Natural killer cell (primary cell): ENCODE data around the gene NRXN2. TPM values are rescaled to one million over a fixed set of nuclear protein-coding genes. Genes with fewer than 3 reads are reported as not detected.

Experiments
- ATAC-seq, 3 donors: fragments of 150-1000 bp in 2 of 3; fragments of 200-7000 bp in 1 of 3; cut with Tn5 transposase; 1 replicate in 1 of 3; 2 replicates in 2 of 3; pipeline ENCODE4 v1.10.0; 2021; ENCODE audit warnings: mild to moderate bottlenecking in 2 of 3, moderate library complexity in 2 of 3
- DNase-seq, 2 donors: peaks; one replicate each; pipeline versions ENCODE4 v3.0.0 to v3.0.0-alpha.2; 2013 to 2021; ENCODE audit warnings: mixed read lengths in 1 of 2
- H3K27ac ChIP-seq: one replicate; pipeline ENCODE4 v1.5.1; 2013; ENCODE audit warnings: mild to moderate bottlenecking, low read length
- H3K27me3 ChIP-seq: one replicate; pipeline ENCODE4 v1.6.1; 2013; ENCODE audit warnings: low read length; ENCODE audit not compliant: control insufficient read depth, insufficient read depth
- H3K36me3 ChIP-seq: one replicate; pipeline ENCODE4 v1.6.1; 2013; ENCODE audit warnings: low read length; ENCODE audit not compliant: control insufficient read depth, insufficient read depth
- H3K4me1 ChIP-seq: one replicate; pipeline ENCODE4 v1.6.1; 2013; ENCODE audit warnings: low read length; ENCODE audit not compliant: control insufficient read depth, insufficient read depth
- H3K4me3 ChIP-seq: one replicate; pipeline ENCODE4 v1.5.1; 2013; ENCODE audit warnings: low read length
- H3K9me3 ChIP-seq: one replicate; pipeline ENCODE4 v1.6.1; 2013; ENCODE audit warnings: low read length; ENCODE audit not compliant: control insufficient read depth, insufficient read depth
- H3K27ac Mint-ChIP-seq, 2 donors: one replicate each; pipeline ENCODE4 v1.8.0; 2022; ENCODE audit warnings: mild to moderate bottlenecking in 2 of 2, mixed read lengths in 2 of 2, moderate library complexity in 1 of 2
- H3K27me3 Mint-ChIP-seq, 2 donors: one replicate each; pipeline ENCODE4 v1.8.0; 2022; ENCODE audit warnings: low read depth in 2 of 2, mixed read lengths in 2 of 2
- H3K36me3 Mint-ChIP-seq: one replicate; pipeline ENCODE4 v1.8.0; 2022; ENCODE audit warnings: mixed read lengths
- H3K4me1 Mint-ChIP-seq, 2 donors: one replicate each; pipeline ENCODE4 v1.8.0; 2022; ENCODE audit warnings: mixed read lengths in 2 of 2
- H3K4me3 Mint-ChIP-seq: one replicate; pipeline ENCODE4 v1.8.0; 2022; ENCODE audit warnings: mild to moderate bottlenecking, moderate library complexity, mixed read lengths
- H3K9me3 Mint-ChIP-seq, 2 donors: one replicate each; pipeline ENCODE4 v1.8.0; 2022; ENCODE audit warnings: mixed read lengths in 2 of 2
- CTCF ChIP-seq: fragments of 200-600 bp; IDR thresholded peaks from one replicate; pipeline ENCODE4 v1.8.0; 2022; ENCODE audit warnings: antibody characterized with exemption
- WGBS: methylation state at CpG from one replicate; pipeline ENCODE4 v1.1.7; 2013; ENCODE audit warnings: missing lambda C conversion rate; ENCODE audit not compliant: insufficient coverage; 5-methylcytosine and 5-hydroxymethylcytosine counted together
- intact Hi-C: fragments of 100-400 bp; cut with micrococcal nuclease; formaldehyde crosslinking; loops from one replicate; pipeline ENCODE4 v1.14.2; 2022
- total RNA-seq, 4 donors: library from RNA; stranded (reverse); fragments of 120-200 nt in 1 of 4; gene quantifications; one replicate each; pipeline versions ENCODE4 v1.2.3 to v1.2.4, GENCODE V29; 2013 to 2022

Gene NRXN2
- total RNA-seq, 3 donors from 2014 or later (not counting 1 experiment from before 2014, with no cell fraction given), result 2.9 to 9.6 (median 7.7) TPM

DNA sequence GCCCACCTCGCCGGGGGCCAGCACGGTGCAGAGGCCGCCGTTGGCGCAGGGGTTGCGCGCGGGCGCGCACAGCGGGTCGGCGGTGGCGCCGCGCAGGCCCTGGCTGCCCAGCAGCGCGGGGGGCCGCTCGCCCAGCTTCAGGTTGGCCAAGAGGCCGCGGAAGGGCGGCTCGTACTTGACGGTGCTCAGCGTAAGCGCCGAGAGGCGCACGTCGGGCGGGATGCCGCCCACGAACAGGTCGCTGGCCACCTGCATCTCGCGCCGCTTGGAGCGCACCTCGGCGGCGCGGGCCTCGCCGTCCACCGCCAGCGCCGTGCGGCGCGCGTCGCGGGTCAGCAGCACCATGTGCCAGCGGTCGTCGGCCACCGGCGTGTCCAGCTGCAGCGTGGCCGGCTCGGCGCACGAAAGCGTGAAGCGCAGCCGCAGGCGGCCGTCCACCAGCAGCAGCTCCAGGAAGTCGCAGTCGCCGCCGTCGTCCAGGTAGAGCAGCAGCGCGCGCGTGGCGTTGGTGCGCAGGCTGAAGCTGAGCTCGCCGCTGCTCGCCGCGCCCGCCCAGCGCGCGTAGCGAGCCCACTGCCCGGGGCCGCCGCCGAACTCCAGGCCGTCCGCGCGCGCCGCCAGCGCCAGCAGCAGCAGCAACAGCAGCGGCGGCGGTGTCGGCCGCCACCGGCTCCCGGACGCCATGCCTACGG lies 9.8 kb downstream of the NRXN2 start:
- ATAC-seq, result peak in 2 of 3 donors; percentile 61 to 68
- WGBS, result 4% methylated on average over 111 of the region's 111 CpGs
- TF ChIP-seq CTCF, result no peak
- H3K9me3 Mint-ChIP-seq, result no peaks in the 10 kb centered on the region
- no peak overlapping the region for H3K27ac Mint-ChIP-seq
- no peaks in the 10 kb centered on the region for H3K36me3 ChIP-seq
- intact Hi-C loops, result no loop called here
- no peak overlapping the region for H3K27ac ChIP-seq
- H3K36me3 Mint-ChIP-seq, result no peaks in the 10 kb centered on the region
- peaks cover 54 to 72% of the 10 kb centered on the region in 2 donors for H3K27me3 Mint-ChIP-seq
- DNase-seq, result peak in 1 of 2 donors; percentile 44
- peaks cover 28% of the 10 kb centered on the region for H3K27me3 ChIP-seq
- H3K4me1 Mint-ChIP-seq, result peaks cover 10 to 21% of the 10 kb centered on the region in 2 donors
- no peak overlapping the region for H3K4me3 ChIP-seq
- H3K4me3 Mint-ChIP-seq, result no peak overlapping the region
- H3K9me3 ChIP-seq, result no peaks in the 10 kb centered on the region
- H3K4me1 ChIP-seq, result peaks cover 12% of the 10 kb centered on the region

GRCh38 chr11:64712430-64713015 lies 10.5 kb downstream of the NRXN2 start:
- H3K9me3 Mint-ChIP-seq, result no peaks in the 10 kb centered on the region
- peaks cover 51 to 70% of the 10 kb centered on the region in 2 donors for H3K27me3 Mint-ChIP-seq
- no peaks in the 10 kb centered on the region for H3K36me3 ChIP-seq
- TF ChIP-seq CTCF, result no peak
- no peak overlapping the region for H3K4me3 ChIP-seq
- no peak overlapping the region for H3K27ac ChIP-seq
- no peaks in the 10 kb centered on the region for H3K36me3 Mint-ChIP-seq
- peaks cover 10 to 21% of the 10 kb centered on the region in 2 donors for H3K4me1 Mint-ChIP-seq
- H3K4me3 Mint-ChIP-seq, result peak overlapping the region; percentile 71
- ATAC-seq (peak; percentile 30 to 57 (median 56)), DNase-seq (peak in 1 of 2 donors; percentile 30)
- peaks cover 12% of the 10 kb centered on the region for H3K4me1 ChIP-seq
- peak overlapping the region in 1 of 2 donors; percentile 21 for H3K27ac Mint-ChIP-seq
- intact Hi-C loops, result no loop called here
- H3K9me3 ChIP-seq, result no peaks in the 10 kb centered on the region
- peaks cover 28% of the 10 kb centered on the region for H3K27me3 ChIP-seq
- WGBS, result 10% methylated on average over 45 of the region's 45 CpGs

- H3K27ac ChIP-seq, result no peak overlapping the region
- 58% methylated on average over 19 of the region's 19 CpGs for WGBS
- peaks cover 28% of the 10 kb centered on the region for H3K27me3 ChIP-seq
- H3K4me3 ChIP-seq, result no peak overlapping the region
- no peak for TF ChIP-seq CTCF
- no peaks in the 10 kb centered on the region for H3K9me3 Mint-ChIP-seq
- peaks cover 45 to 64% of the 10 kb centered on the region in 2 donors for H3K27me3 Mint-ChIP-seq
- intact Hi-C loops, result no loop called here
- ATAC-seq (peak in 1 of 3 donors; percentile 9), DNase-seq (no peak)
- no peaks in the 10 kb centered on the region for H3K36me3 ChIP-seq
- H3K4me1 ChIP-seq, result peaks cover 12% of the 10 kb centered on the region
- peak overlapping the region in 1 of 2 donors; percentile 21 for H3K27ac Mint-ChIP-seq
- H3K9me3 ChIP-seq, result no peaks in the 10 kb centered on the region
- peak overlapping the region; percentile 71 for H3K4me3 Mint-ChIP-seq
- H3K36me3 Mint-ChIP-seq, result no peaks in the 10 kb centered on the region
- peaks cover 10 to 21% of the 10 kb centered on the region in 2 donors for H3K4me1 Mint-ChIP-seq
These were observed 11.0 kb downstream of the NRXN2 start for GRCh38 chr11:64711956-64712362.
